GM18502 (cell line): ENCODE results near the gene SSBP3.
"Not testable (repeated sequence)": the region's sequence is repeated elsewhere in the genome, so short reads cannot be mapped to it uniquely, and the experiment has no call there.

ENCODE experiments used
- ATAC-seq: cut with Tn5 transposase; IDR thresholded peaks from one replicate; pipeline ENCODE4 v1.9.1; 2021; ENCODE audit warnings: mild to moderate bottlenecking; ENCODE audit not compliant: unreplicated experiment, poor library complexity

SSBP3 gene

GRCh38 chr1:54406339-54407153 lies at the start of gene SSBP3:
SSBP3 (minus strand) TSS chr1:54406394.
- ATAC-seq = peak; percentile 83

DNA sequence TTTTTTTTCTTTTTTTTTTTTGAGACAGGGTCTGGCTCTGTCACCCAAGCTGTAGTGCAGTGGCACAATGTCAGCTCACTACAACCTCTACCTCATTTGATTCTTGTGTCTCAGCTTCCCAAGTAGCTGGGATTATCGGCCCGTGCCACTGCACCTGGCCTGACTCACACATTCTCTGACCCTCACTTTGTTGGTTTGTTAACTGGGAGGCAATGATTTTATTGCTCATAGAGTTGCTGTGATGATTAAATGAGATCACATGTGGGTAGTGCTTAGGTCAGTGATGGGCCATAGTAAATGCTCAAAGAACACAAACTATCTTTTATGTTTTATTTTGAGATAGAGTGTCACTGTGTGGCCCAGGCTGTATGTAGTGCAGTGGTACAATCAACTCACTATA lies 47.3 kb upstream of the SSBP3 start:
- ATAC-seq = no peak

- ATAC-seq = no peak
Observed at GRCh38 chr1:54453022-54453421, 46.8 kb upstream of the SSBP3 start.

GRCh38 chr1:54449431-54449830 lies 43.2 kb upstream of the SSBP3 start:
- ATAC-seq = not testable (repeated sequence)

DNA sequence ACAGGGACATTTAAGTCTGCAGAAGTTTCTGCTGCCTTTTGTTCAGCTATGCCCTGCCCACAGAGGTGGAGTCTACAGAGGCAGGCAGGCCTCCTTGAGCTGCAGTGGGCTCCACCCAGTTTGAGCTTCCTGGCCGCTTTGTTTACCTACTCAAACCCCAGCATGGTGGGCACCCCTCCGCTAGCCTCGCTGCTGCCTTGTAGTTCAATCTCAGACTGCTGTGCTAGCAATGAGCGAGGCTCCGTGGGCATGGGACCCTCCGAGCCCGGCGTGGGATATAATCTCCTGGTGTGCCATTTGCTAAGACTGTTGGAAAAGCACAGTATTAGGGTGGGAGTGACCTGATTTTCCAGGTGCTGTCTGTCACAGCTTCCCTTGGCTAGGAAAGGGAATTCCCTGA lies 42.6 kb upstream of the SSBP3 start:
- not testable (repeated sequence) for ATAC-seq

DNA sequence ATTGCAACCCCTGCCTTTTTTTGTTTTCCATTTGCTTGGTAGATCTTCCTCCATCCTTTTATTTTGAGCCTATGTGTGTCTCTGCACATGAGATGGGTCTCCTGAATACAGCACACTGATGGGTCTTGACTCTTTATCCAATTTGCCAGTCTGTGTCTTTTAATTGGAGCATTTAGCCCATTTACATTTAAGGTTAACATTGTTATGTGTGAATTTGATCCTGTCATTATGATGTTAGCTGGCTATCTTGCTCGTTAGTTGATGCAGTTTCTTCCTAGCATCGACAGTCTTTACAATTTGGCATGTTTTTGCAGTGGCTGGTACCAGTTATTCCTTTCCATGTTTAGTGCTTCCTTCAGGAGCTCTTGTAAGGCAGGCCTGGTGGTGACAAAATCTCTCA lies 40.9 kb upstream of the SSBP3 start:
- not testable (repeated sequence) for ATAC-seq

DNA sequence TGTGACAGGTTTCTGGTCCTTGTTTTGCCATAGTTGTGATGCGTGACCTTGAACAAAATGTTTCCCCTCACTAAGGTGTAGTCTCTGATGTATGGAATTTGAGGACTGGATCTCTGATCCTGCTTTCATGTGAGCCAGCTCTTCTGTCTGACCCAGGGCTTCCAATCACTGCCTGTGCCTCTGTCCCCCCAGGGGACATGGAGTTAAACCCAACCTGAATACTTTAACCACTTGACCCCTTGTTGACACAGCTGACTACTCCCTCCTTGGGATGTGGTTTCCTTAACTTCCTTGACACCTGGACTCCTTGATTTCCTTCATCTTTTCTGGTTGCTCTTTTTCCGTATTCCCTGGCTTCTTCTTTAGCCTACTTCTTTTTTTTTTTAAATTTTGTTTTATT lies 36.0 kb upstream of the SSBP3 start:
- ATAC-seq = no peak

- no peak for ATAC-seq
Observed at GRCh38 chr1:54439550-54440223, 33.5 kb upstream of the SSBP3 start.

DNA sequence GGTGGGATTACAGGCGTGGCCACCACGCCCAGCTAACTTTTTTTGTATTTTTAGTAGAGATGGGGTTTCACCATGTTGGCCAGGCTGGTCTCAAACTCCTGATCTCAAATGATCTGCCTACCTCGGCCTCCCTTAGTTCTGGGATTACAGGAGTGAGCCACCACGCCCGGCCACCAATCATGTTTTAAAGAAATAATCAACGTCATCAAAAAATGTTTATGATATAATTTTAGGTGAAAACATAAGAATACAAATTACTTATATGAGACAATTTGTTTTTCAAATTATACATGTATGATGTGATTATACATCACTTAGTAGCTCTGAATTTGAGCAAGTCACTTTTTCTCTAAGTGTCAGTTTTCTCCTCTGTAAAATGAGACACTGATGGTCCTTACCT lies 31.6 kb upstream of the SSBP3 start:
- ATAC-seq = no peak

GRCh38 chr1:54436826-54437225 lies 30.6 kb upstream of the SSBP3 start:
- ATAC-seq = no peak

- no peak for ATAC-seq
Observed at GRCh38 chr1:54429838-54430237, 23.6 kb upstream of the SSBP3 start.

- no peak for ATAC-seq
Observed at GRCh38 chr1:54428837-54429518, 22.8 kb upstream of the SSBP3 start.

GRCh38 chr1:54425152-54425584 lies 19.0 kb upstream of the SSBP3 start:
- ATAC-seq = no peak

DNA sequence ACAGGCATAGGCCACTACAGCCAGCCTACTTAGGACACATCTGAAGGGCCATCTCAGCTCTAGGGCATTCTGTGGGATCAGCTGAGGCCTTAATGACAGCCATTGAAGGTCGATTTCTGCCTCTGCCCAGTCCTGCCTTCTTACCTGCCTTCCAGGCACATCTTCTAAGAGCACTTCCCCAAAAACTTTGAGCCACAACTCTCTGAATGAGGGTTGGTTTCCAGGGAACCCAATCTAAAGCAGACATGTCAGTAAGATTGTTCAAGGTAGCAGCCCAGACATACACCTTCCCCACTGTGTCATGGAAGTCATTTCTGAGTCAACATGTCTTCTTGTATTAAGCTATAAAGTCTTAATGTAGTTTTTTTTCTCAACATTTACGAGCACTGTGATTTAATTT lies 18.2 kb upstream of the SSBP3 start:
- no peak for ATAC-seq

DNA sequence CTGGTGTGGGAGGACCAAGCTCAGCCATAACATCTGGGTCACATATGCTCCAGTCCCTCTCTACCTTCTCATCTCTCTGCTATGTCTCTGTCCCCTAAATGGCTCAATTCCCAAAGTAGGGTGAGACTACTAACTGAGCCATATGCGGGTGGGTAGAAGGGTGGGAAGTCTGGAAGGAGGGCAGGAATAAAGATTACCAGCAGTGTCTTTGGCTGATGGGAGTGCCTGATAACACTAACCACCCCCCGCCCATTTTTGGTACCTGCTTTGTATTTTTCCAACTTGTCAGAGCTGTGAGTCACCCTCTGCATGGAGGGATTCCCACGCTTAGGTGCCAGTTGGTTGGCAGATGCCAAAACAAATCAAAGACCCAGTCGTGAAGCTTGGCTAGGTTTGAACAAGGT lies 14.9 kb upstream of the SSBP3 start:
- no peak for ATAC-seq

DNA sequence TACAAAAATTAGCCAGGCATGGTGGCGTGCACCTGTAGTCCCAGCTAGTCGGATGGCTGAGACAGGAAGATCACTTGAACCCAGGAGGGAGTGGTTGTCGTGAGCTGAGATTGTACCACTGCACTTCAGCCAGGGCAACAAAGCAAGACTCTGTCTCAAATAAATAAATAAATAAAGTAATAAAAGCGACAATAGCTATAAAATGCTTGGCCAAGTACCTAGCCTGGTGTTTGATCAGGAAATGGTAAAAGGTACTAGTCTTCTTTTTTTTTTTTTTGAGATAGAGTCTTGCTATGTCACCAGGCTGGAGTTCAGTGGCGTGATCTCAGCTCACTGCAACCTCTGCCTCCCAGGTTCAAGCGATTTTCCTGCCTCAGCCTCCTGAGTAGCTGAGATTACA lies 12.4 kb upstream of the SSBP3 start:
- not testable (repeated sequence) for ATAC-seq

GRCh38 chr1:54417123-54417522 lies 10.9 kb upstream of the SSBP3 start:
- ATAC-seq = no peak

DNA sequence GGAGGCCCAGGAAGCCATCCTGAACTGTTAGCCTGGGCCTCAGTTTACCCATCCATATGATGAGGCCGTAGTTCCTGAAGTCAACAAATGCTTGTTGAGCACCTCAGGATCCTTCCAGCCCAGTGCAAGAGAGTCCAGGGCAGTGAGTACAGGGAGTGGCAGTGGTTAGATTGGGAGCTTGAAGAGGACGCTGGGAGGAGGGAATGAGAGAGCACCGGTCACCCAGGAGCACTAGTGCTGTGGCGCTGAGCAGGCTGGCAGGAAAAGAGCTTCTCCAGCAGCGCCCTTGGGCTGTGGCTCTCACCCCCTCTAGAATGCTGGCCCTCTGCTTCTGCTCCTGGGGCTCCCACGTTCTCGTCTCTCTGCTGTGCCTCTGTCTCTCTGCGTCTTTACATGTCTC lies 10.2 kb upstream of the SSBP3 start:
- no peak for ATAC-seq

DNA sequence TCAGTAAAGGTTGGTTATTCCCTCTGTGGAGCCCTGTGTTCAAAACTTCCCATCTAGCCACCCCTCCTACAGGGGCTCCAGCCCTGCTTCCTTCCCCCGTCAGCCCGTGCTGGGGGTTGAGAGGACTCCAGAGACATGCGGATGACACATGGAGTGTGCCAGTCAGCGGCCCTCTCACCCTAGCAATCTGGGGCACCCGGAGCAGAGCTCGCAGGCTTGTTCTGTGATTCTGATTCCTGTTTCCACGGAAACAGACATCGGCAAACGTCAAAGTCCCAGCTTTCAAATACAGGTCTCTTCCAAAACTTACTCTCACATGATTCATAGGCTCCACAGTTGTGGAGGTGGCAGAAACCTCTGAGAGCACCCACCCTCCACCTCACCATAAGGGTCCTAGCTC lies 9.8 kb upstream of the SSBP3 start:
- no peak for ATAC-seq

DNA sequence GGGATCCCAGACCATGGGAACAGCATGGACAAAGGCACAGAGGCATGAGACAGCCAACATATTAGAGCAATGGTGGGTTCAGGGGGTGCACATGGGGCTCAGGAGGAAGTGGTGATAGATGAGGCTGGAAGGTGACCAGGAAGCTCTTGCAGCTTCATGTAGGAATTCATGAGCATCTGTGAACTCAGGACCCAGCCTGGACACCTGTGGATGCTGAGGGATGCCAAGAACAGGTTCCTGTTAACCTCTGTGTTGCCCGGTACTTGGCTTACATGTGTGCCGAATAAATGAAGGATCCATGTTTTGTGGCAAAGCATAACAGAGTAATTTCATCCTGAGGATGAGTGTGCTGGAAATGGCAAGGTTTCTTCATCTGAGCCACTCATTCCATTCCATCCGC lies 9.3 kb upstream of the SSBP3 start:
- ATAC-seq = no peak

- no peak for ATAC-seq
Observed at GRCh38 chr1:54413732-54414131, 7.5 kb upstream of the SSBP3 start.
